ENCODE results near the gene HECW1.

DNA sequence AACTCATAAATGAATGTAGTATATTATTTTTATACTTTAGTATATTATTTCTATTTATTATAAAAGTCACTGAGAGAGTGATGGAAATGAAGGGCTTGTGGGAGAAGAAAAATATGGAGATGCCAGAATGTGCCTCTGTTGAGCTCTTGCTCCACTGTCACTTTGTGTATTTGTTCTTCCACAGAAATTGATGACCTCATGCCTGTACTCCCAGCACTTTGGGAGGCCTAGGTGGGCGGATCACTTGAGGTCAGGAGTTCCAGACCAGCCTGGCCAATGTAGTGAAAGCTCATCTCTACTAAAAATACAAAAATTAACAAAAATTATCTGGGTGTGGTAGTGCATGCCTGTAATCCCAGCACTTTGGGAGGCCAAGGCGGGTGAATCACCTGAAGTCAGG lies 394.0 kb downstream of the HECW1 start:
- TF ChIP-seq EGR1 (IDR thresholded peaks at IDR 0.05; ENCODE audit: low read depth in 2 of 2) = no peak
- TF ChIP-seq, protein P1, sequence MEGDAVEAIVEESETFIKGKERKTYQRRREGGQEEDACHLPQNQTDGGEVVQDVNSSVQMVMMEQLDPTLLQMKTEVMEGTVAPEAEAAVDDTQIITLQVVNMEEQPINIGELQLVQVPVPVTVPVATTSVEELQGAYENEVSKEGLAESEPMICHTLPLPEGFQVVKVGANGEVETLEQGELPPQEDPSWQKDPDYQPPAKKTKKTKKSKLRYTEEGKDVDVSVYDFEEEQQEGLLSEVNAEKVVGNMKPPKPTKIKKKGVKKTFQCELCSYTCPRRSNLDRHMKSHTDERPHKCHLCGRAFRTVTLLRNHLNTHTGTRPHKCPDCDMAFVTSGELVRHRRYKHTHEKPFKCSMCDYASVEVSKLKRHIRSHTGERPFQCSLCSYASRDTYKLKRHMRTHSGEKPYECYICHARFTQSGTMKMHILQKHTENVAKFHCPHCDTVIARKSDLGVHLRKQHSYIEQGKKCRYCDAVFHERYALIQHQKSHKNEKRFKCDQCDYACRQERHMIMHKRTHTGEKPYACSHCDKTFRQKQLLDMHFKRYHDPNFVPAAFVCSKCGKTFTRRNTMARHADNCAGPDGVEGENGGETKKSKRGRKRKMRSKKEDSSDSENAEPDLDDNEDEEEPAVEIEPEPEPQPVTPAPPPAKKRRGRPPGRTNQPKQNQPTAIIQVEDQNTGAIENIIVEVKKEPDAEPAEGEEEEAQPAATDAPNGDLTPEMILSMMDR (IDR thresholded peaks at IDR 0.05; ENCODE audit: low read depth, low read length, missing input control) = no peak
- TF ChIP-seq YY1 (IDR thresholded peaks at IDR 0.05) = no peak
- no peak for TF ChIP-seq RXRA (IDR thresholded peaks at IDR 0.05)
- TF ChIP-seq GABPA (IDR thresholded peaks at IDR 0.05 in 1 of 2, conservative IDR thresholded peaks at IDR 0.05 in 1 of 2) = no peak
- TF ChIP-seq SP1 (IDR thresholded peaks at IDR 0.05) = no peak
- TF ChIP-seq, protein P2, sequence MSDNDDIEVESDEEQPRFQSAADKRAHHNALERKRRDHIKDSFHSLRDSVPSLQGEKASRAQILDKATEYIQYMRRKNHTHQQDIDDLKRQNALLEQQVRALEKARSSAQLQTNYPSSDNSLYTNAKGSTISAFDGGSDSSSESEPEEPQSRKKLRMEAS (IDR thresholded peaks at IDR 0.05) = no peak
- TF ChIP-seq, protein P3, sequence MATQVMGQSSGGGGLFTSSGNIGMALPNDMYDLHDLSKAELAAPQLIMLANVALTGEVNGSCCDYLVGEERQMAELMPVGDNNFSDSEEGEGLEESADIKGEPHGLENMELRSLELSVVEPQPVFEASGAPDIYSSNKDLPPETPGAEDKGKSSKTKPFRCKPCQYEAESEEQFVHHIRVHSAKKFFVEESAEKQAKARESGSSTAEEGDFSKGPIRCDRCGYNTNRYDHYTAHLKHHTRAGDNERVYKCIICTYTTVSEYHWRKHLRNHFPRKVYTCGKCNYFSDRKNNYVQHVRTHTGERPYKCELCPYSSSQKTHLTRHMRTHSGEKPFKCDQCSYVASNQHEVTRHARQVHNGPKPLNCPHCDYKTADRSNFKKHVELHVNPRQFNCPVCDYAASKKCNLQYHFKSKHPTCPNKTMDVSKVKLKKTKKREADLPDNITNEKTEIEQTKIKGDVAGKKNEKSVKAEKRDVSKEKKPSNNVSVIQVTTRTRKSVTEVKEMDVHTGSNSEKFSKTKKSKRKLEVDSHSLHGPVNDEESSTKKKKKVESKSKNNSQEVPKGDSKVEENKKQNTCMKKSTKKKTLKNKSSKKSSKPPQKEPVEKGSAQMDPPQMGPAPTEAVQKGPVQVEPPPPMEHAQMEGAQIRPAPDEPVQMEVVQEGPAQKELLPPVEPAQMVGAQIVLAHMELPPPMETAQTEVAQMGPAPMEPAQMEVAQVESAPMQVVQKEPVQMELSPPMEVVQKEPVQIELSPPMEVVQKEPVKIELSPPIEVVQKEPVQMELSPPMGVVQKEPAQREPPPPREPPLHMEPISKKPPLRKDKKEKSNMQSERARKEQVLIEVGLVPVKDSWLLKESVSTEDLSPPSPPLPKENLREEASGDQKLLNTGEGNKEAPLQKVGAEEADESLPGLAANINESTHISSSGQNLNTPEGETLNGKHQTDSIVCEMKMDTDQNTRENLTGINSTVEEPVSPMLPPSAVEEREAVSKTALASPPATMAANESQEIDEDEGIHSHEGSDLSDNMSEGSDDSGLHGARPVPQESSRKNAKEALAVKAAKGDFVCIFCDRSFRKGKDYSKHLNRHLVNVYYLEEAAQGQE (IDR thresholded peaks at IDR 0.05) = no peak
